Measurements from ENCODE around the gene MYO10. TPM values are rescaled to one million over a fixed set of nuclear protein-coding genes. Genes with fewer than 3 reads are reported as not detected.
"Not testable (repeated sequence)": the region's sequence is repeated elsewhere in the genome, so short reads cannot be mapped to it uniquely, and the experiment has no call there.

The MYO10 gene
- total RNA-seq, 4 donors from 2014 or later = 30.6 to 55.9 (median 38.2) TPM

DNA sequence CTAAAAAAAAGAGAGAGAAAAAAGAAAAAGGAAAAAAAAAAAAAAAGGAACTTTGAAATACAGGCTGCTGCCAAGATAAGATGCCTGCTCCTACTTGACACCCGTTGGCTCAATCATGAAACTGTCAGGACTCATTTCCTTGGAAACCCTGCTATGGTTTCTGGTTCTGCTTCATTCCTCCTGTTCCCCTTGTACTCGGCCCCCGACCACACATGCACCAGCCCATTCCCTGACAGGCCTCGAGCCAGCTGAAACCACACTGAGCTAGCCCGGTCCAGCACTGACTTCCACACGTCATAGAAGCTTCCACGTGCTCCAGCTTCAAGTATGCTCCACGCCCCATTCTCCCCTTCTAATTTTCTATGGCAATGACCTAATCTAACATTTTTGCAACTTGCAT is 93.2 kb downstream of the MYO10 start:
- Histone ChIP-seq H3K4me3 (no peak overlapping the region), H3K4me1 (peaks cover 0 to 19% (median 0%) of the 10 kb centered on the region in 4 donors)
- 67 to 68% methylated on average over 8 of the region's 8 CpGs for WGBS, 2 donors

DNA sequence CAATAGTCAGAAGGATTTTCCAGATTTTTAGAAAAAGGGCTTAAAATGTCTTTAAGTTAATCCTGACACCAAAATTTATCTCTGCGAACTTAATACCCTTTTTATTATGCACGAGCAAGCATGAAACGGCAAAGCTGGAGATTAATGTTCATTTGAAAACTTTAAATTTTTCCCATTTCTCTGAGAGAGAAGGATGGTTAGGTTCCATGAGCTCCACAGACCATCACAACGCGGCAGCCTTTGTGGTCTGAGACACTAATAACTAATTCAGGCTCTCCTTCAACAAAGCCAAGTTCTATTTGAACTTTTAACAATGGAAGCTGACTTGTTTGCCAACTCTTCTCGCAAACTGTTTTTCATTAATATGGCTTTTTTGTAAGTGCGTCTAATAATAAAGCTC is 94.7 kb downstream of the MYO10 start:
- Histone ChIP-seq H3K4me1 (peaks cover 0 to 19% (median 0%) of the 10 kb centered on the region in 4 donors), H3K36me3 (no peaks in the 10 kb centered on the region), H3K9me3 (no peaks in the 10 kb centered on the region), H3K4me3 (no peak overlapping the region), H3K27ac (peak overlapping the region in 3 of 4 donors; percentile 9 to 61 (median 40)), H3K27me3 (no peaks in the 10 kb centered on the region)
- TF ChIP-seq, protein P1, sequence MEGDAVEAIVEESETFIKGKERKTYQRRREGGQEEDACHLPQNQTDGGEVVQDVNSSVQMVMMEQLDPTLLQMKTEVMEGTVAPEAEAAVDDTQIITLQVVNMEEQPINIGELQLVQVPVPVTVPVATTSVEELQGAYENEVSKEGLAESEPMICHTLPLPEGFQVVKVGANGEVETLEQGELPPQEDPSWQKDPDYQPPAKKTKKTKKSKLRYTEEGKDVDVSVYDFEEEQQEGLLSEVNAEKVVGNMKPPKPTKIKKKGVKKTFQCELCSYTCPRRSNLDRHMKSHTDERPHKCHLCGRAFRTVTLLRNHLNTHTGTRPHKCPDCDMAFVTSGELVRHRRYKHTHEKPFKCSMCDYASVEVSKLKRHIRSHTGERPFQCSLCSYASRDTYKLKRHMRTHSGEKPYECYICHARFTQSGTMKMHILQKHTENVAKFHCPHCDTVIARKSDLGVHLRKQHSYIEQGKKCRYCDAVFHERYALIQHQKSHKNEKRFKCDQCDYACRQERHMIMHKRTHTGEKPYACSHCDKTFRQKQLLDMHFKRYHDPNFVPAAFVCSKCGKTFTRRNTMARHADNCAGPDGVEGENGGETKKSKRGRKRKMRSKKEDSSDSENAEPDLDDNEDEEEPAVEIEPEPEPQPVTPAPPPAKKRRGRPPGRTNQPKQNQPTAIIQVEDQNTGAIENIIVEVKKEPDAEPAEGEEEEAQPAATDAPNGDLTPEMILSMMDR (IDR thresholded peaks at IDR 0.05) = no peak
- TF ChIP-seq EP300 (IDR thresholded peaks at IDR 0.05) (no peak), POLR2A (IDR thresholded peaks at IDR 0.05) (no peak)
- 27 to 31% methylated on average over 7 of the region's 7 CpGs for WGBS, 2 donors
- DNase-seq (ENCODE audit: low spot score in 2 of 2) = no peak

More for the DNA sequence above, 93.2 kb downstream of the MYO10 start:
- TF ChIP-seq EP300 (IDR thresholded peaks at IDR 0.05) = no peak
- no peak for TF ChIP-seq POLR2A (IDR thresholded peaks at IDR 0.05)
- TF ChIP-seq, protein P1 (IDR thresholded peaks at IDR 0.05) = no peak
- no peaks in the 10 kb centered on the region for H3K36me3 ChIP-seq
- peak overlapping the region in 1 of 4 donors; percentile 61 for H3K27ac ChIP-seq
- H3K27me3 ChIP-seq = no peaks in the 10 kb centered on the region
- H3K9me3 ChIP-seq = no peaks in the 10 kb centered on the region
- DNase-seq (ENCODE audit: low spot score in 2 of 2) = no peak

DNA sequence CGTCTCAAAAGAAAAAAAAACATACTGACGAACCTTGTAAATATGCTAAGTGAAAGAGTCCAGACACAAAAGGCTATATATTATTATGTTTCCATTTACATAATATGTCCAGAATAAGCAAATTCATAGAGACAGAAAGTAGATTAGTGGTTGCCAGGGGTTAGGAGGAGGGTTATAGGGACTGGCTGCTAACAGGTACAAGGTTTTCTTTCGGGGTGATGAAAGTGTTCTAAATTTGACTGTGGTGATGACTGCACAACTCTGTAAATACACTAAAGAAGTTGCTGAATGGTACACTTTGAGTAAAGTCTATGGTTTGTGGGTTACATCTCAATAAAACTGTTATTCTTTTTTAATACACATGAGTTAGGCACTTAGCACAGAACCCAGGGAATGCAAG is 98.8 kb downstream of the MYO10 start:
- H3K27me3 ChIP-seq = no peaks in the 10 kb centered on the region
- H3K9me3 ChIP-seq = no peaks in the 10 kb centered on the region
- no peaks in the 10 kb centered on the region for H3K36me3 ChIP-seq
- no peak overlapping the region for H3K4me3 ChIP-seq
- 71 to 86% methylated on average over 3 of the region's 3 CpGs for WGBS, 2 donors
- H3K4me1 ChIP-seq = peaks cover 0 to 16% (median 0%) of the 10 kb centered on the region in 4 donors
- TF ChIP-seq EP300 (IDR thresholded peaks at IDR 0.05) = no peak
- no peak for TF ChIP-seq POLR2A (IDR thresholded peaks at IDR 0.05)
- TF ChIP-seq, protein P1 (IDR thresholded peaks at IDR 0.05) = no peak
- no peak for DNase-seq (ENCODE audit: low spot score in 2 of 2)
- H3K27ac ChIP-seq = no peak overlapping the region

DNA sequence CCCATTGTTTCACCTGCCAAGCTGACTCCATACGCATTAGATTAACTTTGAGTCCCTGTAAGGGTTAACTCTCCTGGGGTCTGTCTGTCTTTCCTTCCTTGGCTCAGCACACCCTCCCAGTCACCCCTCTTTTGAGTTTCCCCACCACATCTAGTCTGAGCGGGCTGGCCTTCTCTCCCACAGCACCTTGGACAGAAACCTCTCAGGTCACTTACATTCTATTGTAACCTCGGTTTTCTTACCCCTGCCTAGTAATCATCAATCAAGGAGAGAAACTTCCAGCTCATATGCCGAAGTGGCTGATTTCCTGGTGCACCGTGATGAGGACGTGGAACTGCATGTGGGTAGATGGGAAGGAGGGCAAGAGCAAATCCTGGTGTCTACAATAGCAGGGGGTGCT is 102.1 kb downstream of the MYO10 start:
- DNase-seq (ENCODE audit: low spot score in 2 of 2) = no peak
- WGBS, 2 donors = 80 to 89% methylated on average over 6 of the region's 6 CpGs
- Histone ChIP-seq H3K36me3 (no peaks in the 10 kb centered on the region), H3K27ac (no peak overlapping the region), H3K4me3 (no peak overlapping the region), H3K27me3 (no peaks in the 10 kb centered on the region), H3K9me3 (no peaks in the 10 kb centered on the region), H3K4me1 (no peaks in the 10 kb centered on the region)
- TF ChIP-seq POLR2A (IDR thresholded peaks at IDR 0.05) = no peak
- TF ChIP-seq EP300 (IDR thresholded peaks at IDR 0.05) = no peak
- TF ChIP-seq, protein P1 (IDR thresholded peaks at IDR 0.05) = no peak

DNA sequence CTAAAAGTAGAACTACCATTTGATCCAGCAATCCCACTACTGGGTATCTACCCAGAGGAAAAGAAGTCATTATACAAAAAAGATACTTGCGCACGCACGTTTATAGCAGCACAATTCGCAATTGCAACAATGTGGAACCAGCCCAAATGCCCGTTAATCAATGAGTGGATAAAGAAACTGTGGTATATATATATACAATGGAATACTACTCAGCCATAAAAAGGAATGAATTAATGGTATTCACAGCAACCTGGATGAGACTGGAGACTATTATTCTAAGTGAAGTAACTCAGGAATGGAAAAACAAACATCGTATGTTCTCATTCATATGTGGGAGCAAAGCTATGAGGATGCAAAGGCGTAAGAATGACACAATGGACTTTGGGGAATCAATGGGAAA is 104.8 kb downstream of the MYO10 start:
- not testable (repeated sequence) for H3K36me3 ChIP-seq; H3K4me3 ChIP-seq; H3K27ac ChIP-seq; H3K27me3 ChIP-seq; H3K9me3 ChIP-seq; DNase-seq (ENCODE audit: low spot score in 2 of 2); H3K4me1 ChIP-seq
- 93 to 95% methylated on average over 7 of the region's 7 CpGs for WGBS, 2 donors

DNA sequence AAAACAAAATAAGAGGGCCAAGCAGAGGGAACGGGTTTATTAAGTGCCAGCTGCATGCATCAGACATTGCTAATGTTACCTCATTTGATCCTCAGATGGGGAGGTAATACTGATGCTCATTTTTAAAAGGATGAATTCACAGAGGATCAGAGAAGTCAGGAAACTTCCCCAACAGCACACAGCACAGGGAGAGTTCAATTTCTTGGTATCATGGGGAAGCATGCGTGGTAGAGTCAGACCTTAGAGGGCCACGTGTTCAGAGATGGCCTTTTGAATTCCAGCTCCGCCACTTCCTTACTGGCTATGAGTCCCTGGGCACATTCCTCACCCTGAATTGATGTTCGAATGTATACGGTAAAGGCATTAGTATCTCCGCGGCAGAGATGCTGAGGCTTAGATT is 108.3 kb downstream of the MYO10 start:
- no peak overlapping the region for H3K4me3 ChIP-seq
- no peaks in the 10 kb centered on the region for H3K36me3 ChIP-seq
- no peak overlapping the region for H3K27ac ChIP-seq
- TF ChIP-seq EP300 (IDR thresholded peaks at IDR 0.05) (no peak), POLR2A (IDR thresholded peaks at IDR 0.05) (no peak)
- H3K9me3 ChIP-seq = no peaks in the 10 kb centered on the region
- WGBS, 2 donors = 86 to 91% methylated on average over 8 of the region's 8 CpGs
- no peaks in the 10 kb centered on the region for H3K4me1 ChIP-seq
- no peaks in the 10 kb centered on the region for H3K27me3 ChIP-seq
- no peak for DNase-seq (ENCODE audit: low spot score in 2 of 2)

Data from tibial nerve (tissue), 4 donors.